Esophagus squamous epithelium (tissue), 4 donors: ENCODE measurements around the gene GRK6.
"Not testable (repeated sequence)": the region's sequence is repeated elsewhere in the genome, so short reads cannot be mapped to it uniquely, and the experiment has no call there.

ENCODE experiments used
- CTCF ChIP-seq, 6 experiments: fragments of 450-650 bp in 4 of 6; fragments of 200-600 bp in 2 of 6; sonication (generic) in 2 of 6; IDR thresholded peaks; one replicate each; pipeline ENCODE4 v1.5.1; 2016 to 2019; ENCODE audit warnings: antibody characterized with exemption in 6 of 6, mild to moderate bottlenecking in 4 of 6, moderate library complexity in 4 of 6
- POLR2A ChIP-seq, 4 donors: fragments of 450-650 bp; IDR thresholded peaks; one replicate each; pipeline ENCODE4 v1.6.1; 2017; ENCODE audit warnings: antibody characterized with exemption in 4 of 4, mild to moderate bottlenecking in 4 of 4, moderate library complexity in 3 of 4

- TF ChIP-seq CTCF, POLR2A (IDR thresholded peaks at IDR 0.05): not testable (repeated sequence)
Measured at GRCh38 chr5:177417081-177417480, 9.4 kb upstream of the GRK6 start.
